Measurements from ENCODE around the gene CHCT1.

DNA sequence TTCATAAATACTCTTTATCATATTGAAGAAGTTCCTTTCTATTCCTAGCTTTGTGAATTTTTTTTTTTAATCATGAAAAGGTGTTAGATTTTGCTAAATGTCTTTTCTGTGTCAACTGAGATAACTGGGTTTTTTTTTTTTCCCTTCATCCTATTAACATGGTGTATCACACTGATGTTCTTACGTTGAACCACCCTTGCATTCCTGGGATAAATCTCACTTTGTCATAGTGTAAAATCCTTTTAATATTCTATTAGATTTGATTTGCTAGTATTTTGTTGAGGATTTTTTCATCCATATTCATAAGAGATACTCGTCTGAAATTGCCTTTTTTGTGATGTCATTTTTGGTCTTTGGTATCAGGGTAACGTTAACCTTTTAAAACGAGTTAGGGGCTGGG, 49.2 kb downstream of the CHCT1 start:
- TF ChIP-seq, protein P1, sequence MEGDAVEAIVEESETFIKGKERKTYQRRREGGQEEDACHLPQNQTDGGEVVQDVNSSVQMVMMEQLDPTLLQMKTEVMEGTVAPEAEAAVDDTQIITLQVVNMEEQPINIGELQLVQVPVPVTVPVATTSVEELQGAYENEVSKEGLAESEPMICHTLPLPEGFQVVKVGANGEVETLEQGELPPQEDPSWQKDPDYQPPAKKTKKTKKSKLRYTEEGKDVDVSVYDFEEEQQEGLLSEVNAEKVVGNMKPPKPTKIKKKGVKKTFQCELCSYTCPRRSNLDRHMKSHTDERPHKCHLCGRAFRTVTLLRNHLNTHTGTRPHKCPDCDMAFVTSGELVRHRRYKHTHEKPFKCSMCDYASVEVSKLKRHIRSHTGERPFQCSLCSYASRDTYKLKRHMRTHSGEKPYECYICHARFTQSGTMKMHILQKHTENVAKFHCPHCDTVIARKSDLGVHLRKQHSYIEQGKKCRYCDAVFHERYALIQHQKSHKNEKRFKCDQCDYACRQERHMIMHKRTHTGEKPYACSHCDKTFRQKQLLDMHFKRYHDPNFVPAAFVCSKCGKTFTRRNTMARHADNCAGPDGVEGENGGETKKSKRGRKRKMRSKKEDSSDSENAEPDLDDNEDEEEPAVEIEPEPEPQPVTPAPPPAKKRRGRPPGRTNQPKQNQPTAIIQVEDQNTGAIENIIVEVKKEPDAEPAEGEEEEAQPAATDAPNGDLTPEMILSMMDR (IDR thresholded peaks at IDR 0.05): no peak
- TF ChIP-seq POLR2A (IDR thresholded peaks at IDR 0.05): no peak
